Esophagus mucosa (tissue), 1 donor: Measurements from ENCODE around the gene CFLAR. TPM values are rescaled to one million over a fixed set of nuclear protein-coding genes. Genes with fewer than 3 reads are reported as not detected.
"Not testable (repeated sequence)": the region's sequence is repeated elsewhere in the genome, so short reads cannot be mapped to it uniquely, and the experiment has no call there.

ENCODE experiments used
- ATAC-seq: fragments of 200-7000 bp; cut with Tn5 transposase; one replicate; pipeline ENCODE4 v1.9.1; 2020
- total RNA-seq: library from RNA; stranded (reverse); gene quantifications from one replicate; pipeline ENCODE4 v1.2.4, GENCODE V29; 2023
- donor health status: DM: yes; HTN: yes; CAD: no.

CFLAR gene
- total RNA-seq, 1 donor from 2014 or later: 79.0 TPM

GRCh38 chr2:201118961-201119854 is 3.2 kb downstream of the CFLAR start:
- ATAC-seq: no peak

GRCh38 chr2:201122276-201122675 is 6.3 kb downstream of the CFLAR start:
- no peak for ATAC-seq

DNA sequence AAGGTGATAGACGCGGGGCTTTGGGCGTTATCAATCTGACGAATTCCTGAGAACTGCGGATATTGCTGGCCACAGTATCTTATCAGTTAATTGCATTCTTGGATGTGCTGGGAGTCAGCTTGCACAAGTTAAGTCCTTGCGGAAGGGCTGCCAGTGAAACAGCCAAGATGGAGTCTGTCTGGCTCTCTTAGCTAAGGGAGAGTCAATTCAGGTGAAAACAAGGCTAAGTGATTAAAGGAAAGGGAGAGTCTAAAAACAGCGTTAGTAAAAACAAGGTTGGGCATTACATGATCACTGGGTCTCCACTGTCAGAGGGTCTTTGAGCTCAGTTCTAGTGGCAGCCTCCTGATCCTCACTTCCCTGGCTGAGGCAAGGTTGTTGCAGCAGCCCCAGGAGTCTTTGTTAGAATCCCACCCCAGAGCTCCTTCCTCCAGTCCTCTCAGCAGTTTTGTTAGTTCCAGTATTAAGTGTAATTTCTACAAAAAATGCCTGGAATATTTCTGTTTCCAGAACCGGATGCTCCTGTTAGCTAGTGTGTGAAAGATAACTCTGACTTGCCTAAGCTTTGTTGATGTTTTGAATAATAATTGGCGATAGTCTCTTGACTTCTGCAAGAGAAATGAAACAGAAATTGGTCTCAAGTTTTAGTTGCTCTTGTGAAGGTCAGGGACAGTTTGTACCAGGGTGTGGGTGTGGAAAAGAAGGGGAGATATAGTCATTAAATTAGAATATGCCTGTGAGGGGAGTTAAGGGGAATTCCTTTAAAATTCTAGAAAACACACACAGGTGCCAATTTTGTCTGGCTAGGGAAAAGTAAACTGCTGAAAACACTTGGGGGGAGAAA is 10.6 kb downstream of the CFLAR start:
- no peak for ATAC-seq

- ATAC-seq: peak; percentile 30
Measured at GRCh38 chr2:201127152-201127511, 11.2 kb downstream of the CFLAR start.

GRCh38 chr2:201127570-201127969 is 11.6 kb downstream of the CFLAR start:
- peak; percentile 20 for ATAC-seq

- ATAC-seq: no peak
Measured at GRCh38 chr2:201128033-201128432, 12.1 kb downstream of the CFLAR start.

DNA sequence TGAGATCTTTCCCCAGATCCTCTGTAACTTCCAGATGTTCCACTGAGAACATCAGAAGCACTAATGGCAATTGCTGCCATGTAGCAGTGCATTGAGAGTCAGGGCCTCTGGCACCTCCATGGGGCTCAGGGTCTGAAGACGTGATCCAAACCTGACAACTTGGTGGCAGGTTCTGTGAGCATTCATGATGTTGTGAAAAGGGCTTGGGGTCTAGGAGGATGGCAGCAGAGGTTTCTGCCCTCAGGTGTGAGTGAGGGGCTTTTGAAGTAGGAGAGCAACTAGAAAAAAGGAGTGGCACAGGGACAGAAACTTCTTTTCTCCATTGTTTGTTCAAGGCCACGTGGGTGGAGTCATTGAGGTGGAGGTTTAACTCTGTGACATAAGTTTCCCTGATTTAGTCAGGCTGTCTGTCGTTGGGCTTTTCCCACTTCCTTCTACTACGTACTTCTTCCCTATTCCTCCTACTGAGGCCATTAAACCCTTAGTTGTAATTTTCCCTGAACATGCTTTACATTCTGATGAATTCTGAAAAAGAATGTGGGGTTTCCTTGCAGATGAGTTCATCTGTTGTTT is 13.1 kb downstream of the CFLAR start:
- ATAC-seq: peak; percentile 77

DNA sequence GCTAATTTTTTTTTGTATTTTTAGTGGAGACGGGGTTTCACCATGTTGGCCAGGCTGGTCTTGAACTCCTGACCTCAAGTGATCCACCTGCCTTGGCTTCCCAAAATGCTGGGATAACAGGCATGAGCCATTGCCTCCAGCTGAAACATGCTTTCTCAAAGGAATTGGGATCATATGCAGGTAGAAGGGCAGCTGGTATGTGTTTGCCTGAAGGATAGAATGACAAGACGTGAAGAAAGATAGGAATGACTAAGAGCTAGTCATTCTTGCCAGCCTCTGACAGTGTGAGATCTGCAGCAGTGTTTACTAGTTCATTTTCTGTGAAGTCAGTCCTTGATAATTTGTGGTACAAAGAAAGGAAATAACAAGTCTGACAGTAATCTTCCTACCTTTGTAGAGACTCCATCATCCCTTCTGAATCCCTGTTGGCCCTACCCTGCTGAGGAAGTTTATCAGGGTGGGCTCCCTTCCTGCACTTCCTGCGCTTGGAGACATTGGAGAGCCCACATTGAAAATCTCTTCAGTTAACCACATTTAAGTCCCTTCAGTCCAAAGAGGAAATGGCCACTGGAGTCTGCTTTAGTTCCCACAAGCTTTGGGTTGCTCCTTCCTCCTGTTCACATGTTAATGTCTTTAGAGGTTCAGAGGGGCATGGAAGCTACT is 14.7 kb downstream of the CFLAR start:
- ATAC-seq: peak; percentile 70

GRCh38 chr2:201132518-201132917 is 16.6 kb downstream of the CFLAR start:
- ATAC-seq: no peak

- no peak for ATAC-seq
Measured at GRCh38 chr2:201135386-201135785, 19.4 kb downstream of the CFLAR start.

DNA sequence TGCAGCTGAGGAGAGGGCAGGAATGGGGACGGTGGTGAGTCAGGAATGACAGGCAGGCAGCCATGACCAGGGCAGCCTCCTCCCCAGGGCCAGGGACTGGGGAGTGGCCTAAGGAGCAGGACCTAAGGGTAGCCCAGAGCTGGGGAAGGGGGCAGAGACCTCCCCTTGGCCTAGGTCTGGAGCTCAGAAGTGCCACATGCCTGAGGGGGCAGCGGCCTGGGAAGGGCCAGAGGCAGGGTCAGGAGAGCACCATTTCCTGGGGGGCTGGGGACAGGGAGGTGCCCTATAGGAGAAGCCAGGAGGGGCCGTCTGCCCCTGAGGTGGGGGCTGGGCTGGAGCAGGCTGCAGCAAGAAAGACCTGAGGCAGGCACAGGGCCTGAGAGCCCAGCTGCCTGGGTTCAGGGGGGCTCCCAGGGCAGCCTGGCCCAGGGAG is 20.9 kb downstream of the CFLAR start:
- no peak for ATAC-seq

GRCh38 chr2:201137505-201138400 is 21.8 kb downstream of the CFLAR start:
- ATAC-seq: peak; percentile 83

DNA sequence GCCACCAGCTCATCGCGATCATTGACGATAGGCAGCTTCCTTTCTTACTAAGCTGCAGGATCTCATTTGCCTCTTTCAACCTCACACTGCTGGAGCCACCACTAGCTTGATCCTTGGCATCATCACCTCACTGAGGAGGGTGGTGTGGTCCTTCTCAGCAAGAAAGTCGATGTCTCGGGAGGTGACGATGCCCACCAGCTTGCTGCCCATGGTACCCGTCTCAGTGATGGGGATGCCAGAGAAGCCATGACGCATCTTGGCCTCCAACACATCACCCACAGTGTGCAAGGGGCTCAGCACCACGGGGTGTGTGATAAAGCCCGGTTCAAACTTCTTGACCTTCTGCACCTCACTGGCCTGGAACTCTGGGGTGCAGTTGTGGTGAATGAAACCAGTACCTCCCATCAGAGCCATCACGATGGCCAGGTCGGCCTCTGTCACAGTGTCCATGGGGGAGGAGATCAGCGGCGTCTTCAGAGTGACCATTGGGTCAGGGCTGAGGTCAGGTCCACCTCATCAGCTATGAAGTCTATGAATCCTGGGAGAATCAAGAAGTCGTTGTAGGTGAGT is 22.5 kb downstream of the CFLAR start:
- ATAC-seq: no peak

- not testable (repeated sequence) for ATAC-seq
Measured at GRCh38 chr2:201138986-201139781, 23.2 kb downstream of the CFLAR start.

DNA sequence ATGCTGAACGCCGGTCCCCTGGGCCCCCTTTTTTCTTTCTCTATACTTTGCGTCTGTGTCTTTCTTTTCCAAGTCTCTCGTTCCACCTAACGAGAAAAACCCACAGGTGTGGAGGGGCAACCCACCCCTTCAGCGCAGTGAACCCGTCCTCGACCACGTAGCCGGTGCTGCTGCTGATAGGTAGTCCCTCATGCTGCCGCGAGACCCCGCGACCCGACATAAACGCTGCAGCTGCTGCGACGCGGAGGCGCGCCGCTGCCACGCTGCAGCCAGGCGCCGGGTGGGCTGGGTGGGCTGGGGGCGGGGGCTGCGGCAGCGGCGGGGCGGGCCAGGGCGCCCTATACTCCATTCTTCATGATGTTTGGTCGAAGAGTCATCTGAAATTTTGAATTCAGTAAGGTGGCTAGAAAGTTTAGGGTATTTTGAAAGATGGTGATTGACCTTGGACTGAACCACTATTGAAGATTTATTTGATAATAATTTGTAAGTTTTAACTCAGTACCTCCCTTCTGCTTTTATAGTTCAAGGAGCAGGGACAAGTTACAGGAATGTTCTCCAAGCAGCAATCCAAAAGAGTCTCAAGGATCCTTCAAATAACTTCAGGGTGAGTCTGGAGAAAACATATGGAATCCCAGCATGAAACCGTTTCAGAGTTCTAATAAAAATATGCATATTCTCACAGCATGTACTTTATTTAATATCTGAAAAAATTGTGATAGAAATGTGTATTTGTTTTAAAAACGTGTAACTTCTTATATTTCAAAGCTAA is 24.1 kb downstream of the CFLAR start:
- no peak for ATAC-seq

- no peak for ATAC-seq
Measured at GRCh38 chr2:201144101-201145051, 28.4 kb downstream of the CFLAR start.

DNA sequence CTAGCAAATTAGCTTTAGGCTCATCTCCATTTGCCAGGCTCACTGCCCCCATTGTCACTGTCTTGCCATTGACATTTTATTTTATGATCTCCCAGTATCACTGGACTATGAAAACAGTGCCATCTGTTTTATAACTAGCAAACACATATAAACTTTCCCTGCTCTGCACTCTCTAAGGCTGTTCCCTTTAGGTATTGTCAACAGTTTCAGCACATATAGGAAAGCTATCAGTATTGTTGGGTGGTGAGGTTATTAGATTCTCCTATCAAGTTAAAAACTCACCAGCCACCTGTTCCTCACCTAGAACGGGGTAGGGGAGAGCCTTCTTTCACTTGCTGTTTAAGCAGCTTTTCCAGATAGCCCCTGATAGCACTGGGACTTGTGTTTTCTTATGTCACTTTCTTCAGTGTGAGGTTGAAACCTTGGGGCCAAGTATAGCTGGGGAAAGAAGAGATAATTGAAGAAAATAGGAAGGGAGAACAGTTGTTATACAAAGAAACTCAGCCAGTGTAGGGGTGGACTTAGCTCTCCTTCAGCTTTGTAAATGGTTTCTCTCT is 32.5 kb downstream of the CFLAR start:
- no peak for ATAC-seq
